ENCODE data around the gene VAT1L.

Gene VAT1L

DNA sequence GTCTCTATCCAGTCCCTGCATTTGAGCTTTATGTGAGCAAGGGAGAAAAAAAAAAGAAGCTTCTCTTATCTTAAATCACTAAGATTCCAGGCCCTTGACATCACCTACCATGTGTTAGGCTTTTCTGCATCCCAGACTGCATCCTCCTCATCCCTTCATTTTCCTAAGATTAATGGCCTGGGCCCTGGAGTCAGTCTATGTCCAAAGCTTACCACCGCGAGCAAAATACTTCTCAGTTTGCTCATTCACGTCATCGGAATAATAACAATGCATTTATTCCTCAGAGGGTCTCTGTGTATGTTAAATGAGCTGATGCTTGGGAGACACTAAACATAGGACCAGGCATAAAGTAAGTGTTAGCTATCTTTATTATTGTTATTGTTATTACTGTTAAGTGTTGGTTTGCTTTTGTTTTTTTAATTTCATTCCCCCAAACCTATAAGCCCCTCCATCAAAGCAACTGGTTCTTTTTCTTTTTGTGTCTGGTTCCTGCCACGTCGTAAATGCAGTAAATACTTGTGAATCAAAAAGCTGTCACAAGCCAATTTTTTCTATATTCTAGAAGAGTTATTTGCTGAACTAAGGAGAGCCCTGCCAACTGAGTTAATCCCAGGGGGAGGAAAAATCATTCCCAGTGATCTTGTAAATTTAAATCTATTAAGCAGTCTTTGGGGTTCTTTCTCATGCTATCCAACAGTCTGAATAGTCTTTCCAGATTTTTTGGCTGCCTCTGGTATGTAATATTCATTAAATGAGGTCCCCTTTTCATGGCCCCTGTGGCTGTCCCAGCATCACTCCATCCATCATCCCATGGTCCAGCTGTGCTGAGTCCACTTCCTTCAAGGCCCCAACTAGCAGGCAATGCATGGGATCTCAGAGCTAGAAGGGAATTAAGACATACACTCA, 46.5 kb downstream of the VAT1L start:
- DNase-seq: no peak

DNA sequence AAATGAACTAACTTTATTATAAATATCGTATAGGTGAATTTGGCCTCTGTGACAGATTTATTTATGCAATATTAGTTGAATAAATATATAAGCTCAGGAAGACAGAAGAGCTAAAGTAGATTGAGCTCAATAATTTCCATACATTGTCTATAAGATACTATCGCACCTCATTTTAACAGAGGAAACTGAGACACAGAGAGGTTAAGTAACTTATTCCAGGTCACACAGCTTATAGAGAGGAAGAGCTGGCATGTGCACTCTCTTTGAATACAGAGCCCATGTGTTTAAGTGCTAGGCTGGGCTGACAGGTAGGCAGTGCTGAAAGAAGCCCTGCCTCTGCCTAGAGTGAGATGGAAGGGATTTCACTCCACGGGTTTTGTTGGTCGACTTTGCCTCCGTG, 48.4 kb downstream of the VAT1L start:
- no peak for DNase-seq

DNA sequence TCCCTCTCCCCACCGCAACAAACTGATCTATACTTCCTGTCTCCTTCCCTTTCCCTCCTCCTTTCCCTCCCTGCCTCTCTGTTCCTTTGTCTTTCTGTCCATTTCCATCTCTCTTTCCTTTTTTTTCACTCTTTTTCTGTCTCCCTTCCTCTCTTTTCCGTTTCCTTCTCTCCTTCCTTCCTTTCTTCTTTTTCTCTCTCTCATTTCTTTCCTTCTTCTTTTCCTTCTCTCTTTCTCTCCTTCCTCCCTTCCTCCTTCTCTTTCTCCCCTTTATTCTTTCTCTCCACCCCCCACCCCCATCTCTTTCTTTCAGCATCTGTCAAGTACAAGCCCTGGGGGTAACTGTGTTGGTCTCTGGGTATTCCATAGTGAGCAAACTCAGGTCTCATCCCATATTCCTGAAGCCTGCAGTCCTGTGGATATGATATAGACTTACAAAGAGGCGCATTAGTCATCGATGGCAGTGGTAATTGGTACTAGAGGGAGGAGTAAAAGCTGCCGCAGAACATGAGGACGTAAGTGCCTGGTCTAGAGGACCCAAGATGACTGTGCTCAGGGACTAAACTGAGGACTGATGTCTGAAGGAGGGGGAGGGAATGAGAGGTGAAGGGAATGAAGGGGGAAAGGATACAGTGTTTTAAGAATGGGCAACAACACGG, 50.4 kb downstream of the VAT1L start:
- DNase-seq: no peak

DNA sequence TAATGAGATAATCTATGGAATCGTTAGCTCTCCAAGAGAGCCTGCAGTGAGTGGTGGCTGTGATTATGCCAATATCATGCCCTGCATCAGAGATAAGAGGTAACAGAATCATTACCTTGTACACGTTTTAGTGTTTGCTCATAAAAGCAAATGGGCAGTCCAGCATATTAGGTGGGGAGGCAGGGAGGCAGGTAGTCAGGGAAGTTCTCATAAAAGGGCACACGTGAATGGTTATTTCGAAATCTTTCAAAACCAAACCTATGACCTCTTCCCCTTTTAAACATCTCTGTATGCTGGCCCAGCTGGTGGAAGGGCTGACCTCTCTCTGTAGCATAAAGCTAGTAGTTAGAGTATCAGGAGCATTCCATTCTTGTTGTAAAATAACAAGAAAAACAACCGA, 51.7 kb downstream of the VAT1L start:
- no peak for DNase-seq

DNA sequence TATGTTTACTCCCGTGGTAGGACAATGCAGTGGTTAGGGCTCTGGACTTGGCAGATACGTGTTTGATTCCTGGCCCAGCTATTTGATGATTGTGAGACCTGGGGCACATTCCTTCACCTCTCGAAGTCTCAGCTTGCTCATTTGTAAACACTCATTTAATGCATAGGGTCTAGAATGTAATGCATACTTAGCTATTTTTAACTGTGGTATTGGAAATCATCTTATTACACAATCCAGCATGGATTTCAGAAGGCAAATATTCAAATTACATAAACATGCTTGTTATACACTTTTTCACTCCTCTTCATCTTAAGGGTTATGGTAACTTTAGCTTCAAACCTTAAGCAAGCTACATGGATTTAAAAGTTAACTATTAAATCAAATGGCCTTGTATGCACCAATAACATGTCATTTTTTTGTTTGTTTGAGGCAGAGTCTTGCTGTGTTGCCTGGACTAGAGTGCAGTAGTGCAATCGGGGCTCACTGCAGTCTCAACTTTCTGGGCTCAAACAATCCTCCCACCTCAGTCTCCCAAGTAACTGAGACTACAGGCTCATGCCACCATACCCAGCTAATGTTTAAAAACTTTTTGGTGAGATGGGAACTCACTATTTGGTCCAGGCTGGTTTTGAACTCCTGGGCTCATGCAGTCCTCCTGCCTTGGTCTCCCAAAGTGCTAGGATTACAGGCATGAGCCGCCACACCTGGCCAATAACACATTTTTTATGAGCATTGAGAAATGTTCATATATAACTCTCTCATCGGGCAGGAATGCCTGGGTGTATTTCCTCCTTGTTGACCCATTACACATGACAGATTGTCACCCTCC, 52.5 kb downstream of the VAT1L start:
- no peak for DNase-seq

DNA sequence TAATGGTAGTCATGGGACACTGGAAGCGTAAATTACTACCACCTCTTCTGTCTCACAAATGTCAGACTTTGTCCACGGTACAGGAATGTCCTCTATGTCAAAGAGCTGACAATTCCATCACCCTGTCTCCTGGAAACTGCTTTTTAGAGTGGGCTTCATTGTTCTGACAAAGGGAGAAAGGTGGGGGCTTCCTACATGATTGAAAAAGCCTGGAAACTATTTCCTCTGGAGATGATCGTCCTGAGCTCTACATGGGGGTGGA, 53.1 kb downstream of the VAT1L start:
- no peak for DNase-seq

DNA sequence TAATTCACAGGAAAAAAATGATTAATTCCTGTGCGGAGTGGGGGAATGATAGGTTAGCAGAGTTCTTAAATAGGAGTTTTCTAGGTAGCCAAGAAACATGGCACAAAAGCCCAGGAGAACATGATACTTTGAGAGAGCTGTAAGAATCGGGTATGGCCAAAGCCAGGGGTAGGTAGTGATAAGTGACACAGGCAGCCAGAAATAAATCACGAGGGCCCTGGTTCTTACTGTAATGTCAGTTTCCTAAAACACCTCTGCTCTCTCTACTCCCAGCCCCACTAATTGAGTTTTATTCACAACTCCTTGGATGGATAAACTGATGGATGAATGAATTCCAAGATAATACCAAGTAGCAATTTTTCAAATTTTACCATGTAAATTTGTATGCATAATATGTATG, 54.1 kb downstream of the VAT1L start:
- no peak for DNase-seq

DNA sequence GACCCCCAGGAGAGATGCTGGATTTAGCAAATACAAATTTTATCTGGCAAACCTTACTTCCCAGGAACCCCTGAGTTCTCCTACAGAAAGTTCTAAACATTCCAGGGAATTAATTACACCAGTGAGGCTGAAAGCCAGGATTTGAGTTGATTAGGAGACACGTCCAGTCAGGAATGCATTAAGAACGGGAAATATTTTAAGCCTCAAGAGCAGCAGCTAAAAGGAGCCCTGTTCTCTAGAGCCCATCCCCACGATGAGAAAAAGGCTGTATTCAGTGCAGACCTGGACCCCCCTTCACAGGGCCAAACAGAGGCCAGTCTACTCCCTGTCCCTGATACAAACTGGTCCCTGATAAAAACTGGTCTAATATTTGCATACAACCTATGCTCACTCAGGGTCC, 55.0 kb downstream of the VAT1L start:
- DNase-seq: no peak

DNA sequence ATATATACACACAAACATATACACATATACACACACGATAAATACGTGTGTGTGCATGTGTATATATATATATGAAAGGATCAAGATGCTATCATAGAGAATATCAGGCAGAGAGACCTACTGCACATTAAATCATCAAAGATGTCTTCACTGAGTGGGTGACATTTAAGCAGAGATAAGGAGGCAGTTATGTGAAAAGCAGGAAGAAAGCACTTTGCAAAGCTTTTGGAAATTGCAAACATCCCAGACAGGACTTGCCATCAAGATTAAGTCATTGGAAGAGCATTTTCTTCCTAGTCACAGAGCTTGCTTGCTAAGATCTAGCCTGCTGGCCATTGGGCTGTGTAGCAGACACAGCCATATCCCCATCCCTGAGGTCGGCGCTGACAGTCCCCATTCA, 56.4 kb downstream of the VAT1L start:
- DNase-seq: no peak

DNA sequence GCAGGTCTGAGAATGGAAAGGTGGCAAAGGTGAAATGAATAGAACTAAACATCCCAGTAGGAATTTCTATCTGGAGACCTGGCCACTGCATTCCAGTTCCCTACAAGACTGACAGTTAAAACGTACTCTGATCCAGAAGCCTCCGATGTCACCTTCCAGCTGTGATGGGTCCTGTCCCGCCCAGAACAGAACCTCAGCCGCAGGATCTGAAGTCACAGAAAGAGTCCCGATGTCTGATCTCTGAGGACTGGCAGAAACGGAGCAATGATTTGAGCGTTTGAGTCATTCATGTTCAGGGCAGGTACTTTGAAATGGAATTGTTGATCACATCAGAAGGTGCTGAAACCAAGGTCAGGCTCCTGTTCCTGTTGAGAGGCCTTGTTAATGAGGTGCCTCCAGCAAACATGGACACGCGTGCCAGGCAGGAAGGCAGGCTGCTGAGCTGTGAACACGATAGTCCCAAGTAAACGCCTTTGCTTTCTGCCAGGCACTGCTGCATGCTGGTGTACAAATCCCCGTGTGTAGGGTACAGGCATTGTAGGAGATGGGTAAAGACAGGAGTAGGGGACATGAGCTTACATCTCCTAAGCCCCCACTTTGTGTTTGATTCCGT, 61.4 kb downstream of the VAT1L start:
- DNase-seq: no peak

DNA sequence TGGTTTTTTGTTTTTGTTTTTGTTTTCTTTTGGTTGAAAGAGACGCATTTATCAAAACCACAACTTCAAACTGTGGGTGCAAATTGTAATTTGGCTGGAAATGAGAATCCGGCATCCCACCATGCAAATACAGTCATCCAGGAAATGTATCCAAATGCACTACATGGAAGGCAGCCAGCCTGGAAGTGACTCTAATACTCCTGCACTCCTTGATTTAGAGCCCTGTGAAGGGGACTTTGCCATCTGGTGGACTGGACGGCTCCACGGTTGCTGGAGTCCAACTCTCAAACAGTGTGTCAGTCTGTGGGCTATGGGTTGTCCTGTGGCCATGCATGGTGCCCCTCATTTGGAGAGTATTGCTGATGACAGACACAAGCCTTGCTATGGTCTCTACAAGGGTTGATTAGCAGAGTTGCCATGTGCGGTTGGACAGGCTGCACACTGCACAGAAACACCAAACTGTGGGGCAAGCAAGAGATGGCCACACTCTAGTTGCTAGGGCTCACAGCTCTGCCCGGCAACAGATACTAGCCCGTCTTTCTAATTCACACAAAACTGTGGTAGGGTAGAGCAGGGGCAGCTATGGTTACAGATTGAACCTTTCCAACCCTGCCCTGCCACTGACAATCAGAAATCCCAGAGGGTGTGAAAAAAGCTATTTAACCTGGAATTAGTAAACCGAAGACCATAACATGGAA, 62.4 kb downstream of the VAT1L start:
- DNase-seq: no peak

DNA sequence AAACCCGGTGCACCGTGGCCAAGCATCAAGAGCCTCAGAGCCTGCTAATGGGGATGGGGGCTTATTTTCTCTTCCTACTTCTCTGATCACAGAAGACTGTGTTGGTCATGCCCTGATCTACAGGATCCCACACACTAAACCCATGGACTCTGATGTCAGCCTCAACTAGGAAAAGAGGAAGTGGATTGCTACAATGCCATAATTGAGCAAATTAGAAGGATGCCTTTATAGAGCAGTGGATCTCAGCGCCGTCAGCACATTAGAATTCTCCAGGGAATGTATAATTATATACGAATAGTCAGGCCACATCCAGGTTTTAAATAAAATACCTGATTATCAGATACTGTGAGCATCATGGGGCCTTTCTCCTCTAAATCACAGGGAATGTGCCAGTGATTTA, 64.8 kb downstream of the VAT1L start:
- DNase-seq: no peak

DNA sequence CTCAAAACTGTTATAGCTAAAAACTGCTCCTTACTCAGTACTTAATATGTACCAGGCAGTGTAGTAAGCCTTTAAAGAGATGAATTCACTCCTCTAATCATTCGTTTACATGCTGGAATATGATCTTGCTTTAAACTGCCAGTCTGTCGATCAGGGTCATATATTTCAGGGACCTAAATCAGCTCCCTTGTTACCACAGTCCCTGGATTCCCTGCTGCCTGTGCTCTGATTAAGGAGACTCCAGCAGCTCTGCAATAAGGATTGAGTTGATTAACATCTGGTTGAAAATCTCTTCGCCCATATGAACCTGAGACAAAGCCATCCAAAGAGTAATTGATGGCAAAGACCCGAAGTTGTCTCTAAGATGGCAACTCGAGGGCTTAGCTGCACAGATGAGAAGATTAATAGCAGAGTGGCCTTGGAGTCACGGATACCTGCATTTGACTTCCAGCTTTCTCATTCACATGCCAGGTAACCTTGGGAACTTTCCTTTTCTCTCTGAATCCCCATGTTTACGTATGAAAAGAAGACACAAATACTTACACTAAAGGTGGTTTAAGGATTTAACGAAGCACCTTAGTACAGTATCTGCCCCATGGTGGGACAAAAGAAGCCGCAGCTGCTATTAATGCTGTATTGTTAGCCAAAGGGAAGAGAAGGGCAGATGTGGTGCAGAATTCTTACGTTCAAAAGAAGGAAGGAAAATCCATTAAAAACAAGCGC, 68.2 kb downstream of the VAT1L start:
- DNase-seq: no peak

DNA sequence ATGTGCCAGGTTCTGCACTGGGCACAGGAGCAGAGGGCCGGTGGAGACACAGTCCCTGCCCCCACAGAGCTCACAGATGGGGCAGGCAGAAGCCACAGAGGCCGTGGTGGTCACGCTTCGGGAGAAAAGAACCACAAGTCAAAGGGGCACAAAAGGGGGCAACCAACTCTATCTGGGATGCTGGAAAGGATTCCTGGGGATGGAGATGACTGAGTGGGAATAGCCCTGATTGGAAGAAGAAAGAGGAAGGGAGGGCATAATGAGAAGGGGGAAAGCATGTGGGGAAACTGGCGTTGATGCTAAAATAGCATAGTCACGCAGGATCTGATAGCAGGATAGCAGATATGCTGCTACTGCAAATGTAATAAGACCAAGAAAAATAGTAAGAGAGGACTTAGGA, 69.7 kb downstream of the VAT1L start:
- no peak for DNase-seq

DNA sequence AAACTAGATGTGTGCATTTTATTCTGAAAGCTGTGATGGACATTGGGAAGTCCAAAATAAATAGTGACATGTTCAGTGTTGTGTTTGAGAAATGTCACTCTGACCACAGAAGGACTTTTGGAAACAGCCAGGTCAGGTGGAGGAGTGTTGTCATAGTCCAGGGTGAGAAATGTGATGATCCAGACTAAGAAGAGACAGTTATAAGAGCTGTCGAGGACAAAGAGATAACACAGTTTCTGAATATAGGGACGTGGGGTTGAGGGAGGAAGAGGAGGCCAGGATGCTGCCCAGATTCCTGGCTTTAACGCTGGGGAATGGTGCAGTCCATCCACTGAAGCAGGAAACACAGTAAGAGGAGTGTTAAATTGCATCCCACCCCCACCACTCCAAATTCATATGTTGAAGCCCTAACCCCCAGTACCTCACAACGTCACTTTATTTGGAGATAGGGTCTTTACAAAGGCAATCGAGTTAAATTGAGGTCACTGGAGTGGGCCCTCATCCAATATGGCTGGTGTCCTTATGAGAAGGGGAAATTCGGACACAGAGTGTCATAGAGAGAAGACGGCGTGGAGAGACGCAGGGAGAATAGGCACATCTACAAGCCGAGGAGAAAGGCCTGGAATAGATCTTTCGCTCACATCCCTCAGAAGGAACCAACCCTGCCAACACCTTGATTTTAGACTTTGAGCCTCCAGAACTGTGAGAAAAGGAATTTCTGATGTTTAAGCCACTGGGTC, 71.3 kb downstream of the VAT1L start:
- no peak for DNase-seq

DNA sequence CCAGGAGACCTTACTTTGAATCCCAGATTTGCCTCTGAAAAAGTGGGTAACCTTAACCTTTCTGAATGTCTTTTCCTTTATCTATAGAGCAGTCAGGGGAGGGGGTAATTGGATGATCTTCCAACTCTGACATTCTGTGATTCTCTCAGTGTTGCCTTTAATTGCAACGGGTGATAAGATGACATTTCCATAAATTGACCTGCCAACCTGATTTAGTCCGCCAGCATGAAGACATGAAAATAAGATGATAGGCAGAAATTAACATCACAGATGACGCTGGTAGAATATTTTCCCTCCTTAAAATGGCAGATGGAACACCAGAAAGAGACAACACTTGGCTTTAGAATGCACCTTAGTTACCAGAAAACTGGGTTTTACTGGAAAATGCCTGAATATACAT, 72.6 kb downstream of the VAT1L start:
- DNase-seq: no peak

DNA sequence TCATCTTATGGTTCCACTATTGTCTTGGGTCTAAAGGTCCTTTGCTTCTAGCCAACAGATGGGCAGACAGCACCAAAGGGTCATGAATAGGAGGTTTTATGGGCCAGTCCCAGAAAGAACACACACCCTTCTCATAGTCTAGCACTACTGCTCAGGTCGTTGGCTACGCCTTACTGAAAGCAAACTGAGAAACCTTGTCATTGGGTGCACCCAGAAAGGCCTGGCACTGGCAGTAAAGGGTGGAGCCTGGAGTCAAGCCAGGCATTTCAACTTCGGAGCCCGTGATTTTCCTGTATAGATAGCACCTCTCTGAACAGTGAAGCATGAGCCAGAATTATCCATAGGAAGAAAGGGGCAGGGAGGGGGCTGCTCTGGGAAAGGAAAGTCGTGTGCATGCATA, 74.9 kb downstream of the VAT1L start:
- DNase-seq: no peak

DNA sequence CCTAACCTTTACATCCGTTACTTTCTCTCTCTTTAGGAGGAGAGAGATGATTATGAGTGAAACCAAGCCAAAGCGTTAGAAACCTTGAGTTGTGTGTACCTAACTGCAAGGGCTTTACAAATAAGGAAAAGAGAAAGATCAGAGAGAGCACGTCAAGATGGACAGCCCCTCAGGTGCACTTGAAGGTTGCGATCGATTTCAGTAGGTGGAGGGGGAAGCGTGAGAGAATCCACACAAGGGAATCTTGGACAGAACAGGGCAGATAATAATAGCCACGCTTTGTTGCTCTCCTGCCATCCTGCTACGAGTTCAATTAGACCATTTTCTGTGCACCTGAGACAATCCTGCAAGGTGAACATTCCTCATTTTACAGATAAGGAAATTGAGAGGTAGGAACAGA, 78.4 kb downstream of the VAT1L start:
- no peak for DNase-seq

DNA sequence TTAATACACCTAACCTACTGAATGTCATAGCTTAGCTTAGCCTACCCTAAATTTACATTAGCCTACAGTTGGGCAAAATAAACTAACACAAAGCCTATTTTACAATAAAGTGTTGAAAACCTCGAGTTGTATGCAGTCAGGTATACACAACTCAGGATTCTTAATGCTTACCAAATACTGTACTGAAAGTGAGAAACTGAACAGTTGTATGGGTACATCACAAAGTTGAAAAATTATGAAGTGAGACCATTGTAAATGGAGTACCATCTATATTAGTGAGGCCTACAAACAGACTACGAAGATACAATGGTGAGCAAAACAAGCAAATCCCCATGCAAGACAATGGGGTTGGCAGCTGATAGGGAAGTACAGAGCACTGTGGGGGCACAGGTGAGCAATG, 79.7 kb downstream of the VAT1L start:
- no peak for DNase-seq

DNA sequence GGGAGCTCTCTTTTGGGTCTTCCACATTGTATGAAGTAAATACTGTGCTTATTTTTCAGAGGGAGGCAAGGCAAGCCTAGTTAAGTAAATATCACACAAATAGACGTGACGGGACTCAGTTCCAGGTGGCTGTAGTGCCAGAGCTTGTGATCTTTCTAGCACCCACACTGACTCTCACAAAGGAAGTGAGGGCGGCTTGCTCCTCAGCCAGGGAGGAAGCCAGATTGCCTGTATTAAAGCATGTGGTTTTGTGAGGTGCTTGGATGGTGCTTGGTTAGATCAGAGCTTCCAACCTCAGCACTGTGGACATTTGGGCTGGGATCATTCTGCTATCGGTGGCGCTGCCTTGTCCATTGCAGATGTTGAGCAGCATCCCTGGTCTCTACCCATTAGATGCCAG, 80.1 kb downstream of the VAT1L start:
- no peak for DNase-seq

DNA sequence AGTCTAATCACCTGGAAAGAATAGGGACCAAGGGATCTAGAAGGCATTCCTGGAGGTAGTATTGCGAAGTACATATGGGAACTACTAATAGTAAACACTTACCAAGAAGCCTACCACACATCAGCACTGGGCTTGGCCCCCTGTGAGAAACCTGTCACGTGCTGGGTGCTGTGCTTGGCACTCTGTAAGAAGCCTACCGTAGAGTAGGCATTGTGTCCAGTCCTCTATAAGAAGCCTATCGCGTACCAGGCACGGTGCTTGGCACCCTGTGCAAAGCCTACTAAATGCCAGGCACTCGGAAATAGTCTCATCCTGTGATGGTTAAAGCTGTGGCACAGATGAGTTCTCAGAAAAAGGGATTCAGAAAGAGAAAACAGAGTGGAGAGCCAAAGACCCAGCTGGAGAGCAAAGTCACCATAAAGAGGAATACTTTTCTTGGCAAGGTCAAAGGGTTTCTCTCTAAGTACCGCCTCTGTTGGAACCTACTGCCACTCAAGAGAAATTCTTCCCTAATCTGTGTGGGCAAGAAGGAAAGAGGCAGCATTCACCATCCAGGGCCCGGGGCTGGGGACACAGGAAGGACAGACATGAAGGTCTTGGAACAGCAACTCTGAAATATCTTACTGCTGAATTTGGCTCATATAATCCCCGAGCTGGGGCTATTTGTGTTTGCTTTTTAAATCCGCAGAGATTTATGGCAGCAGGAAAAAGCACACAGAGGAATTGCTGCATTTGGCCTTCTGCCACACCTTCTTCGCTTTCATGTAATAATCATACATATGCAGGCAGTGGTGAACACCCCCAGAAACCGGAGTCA, 81.8 kb downstream of the VAT1L start:
- DNase-seq: no peak

All from activated T-cell treated with anti-CD3 and anti-CD28 coated beads, Interleukin-2, amount 50 U/mL, for 1 hour (primary cell).